Renal cortex interstitium (tissue), 15 donors: ENCODE data around the gene LRIF1. TPM values are rescaled to one million over a fixed set of nuclear protein-coding genes. Genes with fewer than 3 reads are reported as not detected.
"Not testable (repeated sequence)": the region's sequence is repeated elsewhere in the genome, so short reads cannot be mapped to it uniquely, and the experiment has no call there.

Source experiments
- DNase-seq, 11 donors: peaks; one replicate each; pipeline ENCODE4 v3.0.0-alpha.2; 2013; ENCODE audit warnings: low read depth in 9 of 11, low spot score in 4 of 11; ENCODE audit errors: extremely low read depth in 1 of 11
- long read RNA-seq, 16 experiments: transcript quantifications; one replicate each; lab custom pipeline, GENCODE V29; 2026
- polyA plus RNA-seq, 3 donors: library from polyadenylated mRNA; unstranded; fragments of 120-200 nt; gene quantifications; one replicate each; pipeline ENCODE4 v1.2.1, GENCODE V29; 2013; ENCODE audit not compliant: insufficient read length in 3 of 3

LRIF1 gene, protein sequence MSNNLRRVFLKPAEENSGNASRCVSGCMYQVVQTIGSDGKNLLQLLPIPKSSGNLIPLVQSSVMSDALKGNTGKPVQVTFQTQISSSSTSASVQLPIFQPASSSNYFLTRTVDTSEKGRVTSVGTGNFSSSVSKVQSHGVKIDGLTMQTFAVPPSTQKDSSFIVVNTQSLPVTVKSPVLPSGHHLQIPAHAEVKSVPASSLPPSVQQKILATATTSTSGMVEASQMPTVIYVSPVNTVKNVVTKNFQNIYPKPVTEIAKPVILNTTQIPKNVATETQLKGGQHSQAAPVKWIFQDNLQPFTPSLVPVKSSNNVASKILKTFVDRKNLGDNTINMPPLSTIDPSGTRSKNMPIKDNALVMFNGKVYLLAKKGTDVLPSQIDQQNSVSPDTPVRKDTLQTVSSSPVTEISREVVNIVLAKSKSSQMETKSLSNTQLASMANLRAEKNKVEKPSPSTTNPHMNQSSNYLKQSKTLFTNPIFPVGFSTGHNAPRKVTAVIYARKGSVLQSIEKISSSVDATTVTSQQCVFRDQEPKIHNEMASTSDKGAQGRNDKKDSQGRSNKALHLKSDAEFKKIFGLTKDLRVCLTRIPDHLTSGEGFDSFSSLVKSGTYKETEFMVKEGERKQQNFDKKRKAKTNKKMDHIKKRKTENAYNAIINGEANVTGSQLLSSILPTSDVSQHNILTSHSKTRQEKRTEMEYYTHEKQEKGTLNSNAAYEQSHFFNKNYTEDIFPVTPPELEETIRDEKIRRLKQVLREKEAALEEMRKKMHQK
- 10 to 100 TPM; 13.6 to 17.6 (median 14.9) TPM for polyA plus RNA-seq
- long read RNA-seq, donor 1, partial matches to known transcripts, result 0 of 3 reads
- long read RNA-seq, donor 1, other reads (novel, unspliced or antisense), result 0 of 3 reads
- long read RNA-seq, donor 2, partial matches to known transcripts, result 5 of 7 reads
- long read RNA-seq, donor 2, other reads (novel, unspliced or antisense), result 0 of 7 reads
- long read RNA-seq, donor 3, transcript LRIF1-202 (3 exons, 1,796 nt), result major isoform, 6 of 6 reads
- long read RNA-seq, donor 3, partial matches to known transcripts, result 0 of 6 reads
- long read RNA-seq, donor 3, other reads (novel, unspliced or antisense), result 0 of 6 reads
- long read RNA-seq, donor 4, partial matches to known transcripts, result 0 of 4 reads
- long read RNA-seq, donor 4, other reads (novel, unspliced or antisense), result 0 of 4 reads
- long read RNA-seq, donor 5, result 0 reads
- long read RNA-seq, donor 6, partial matches to known transcripts, result 0 of 1 reads
- long read RNA-seq, donor 6, other reads (novel, unspliced or antisense), result 0 of 1 reads
- long read RNA-seq, donor 7, partial matches to known transcripts, result 0 of 2 reads
- long read RNA-seq, donor 7, other reads (novel, unspliced or antisense), result 0 of 2 reads
- long read RNA-seq, donor 8, partial matches to known transcripts, result 5 of 9 reads
- long read RNA-seq, donor 8, other reads (novel, unspliced or antisense), result 0 of 9 reads
- long read RNA-seq, donor 9, partial matches to known transcripts, result 0 of 4 reads
- long read RNA-seq, donor 9, other reads (novel, unspliced or antisense), result 0 of 4 reads
- long read RNA-seq, donor 10, transcript LRIF1-202 (3 exons, 1,796 nt), result major isoform, 6 of 8 reads
- long read RNA-seq, donor 10, partial matches to known transcripts, result 0 of 8 reads
- long read RNA-seq, donor 10, other reads (novel, unspliced or antisense), result 0 of 8 reads
- long read RNA-seq, donor 11, partial matches to known transcripts, result 0 of 4 reads
- long read RNA-seq, donor 11, other reads (novel, unspliced or antisense), result 0 of 4 reads
- long read RNA-seq, donor 12, partial matches to known transcripts, result 0 of 2 reads
- long read RNA-seq, donor 12, other reads (novel, unspliced or antisense), result 0 of 2 reads
- long read RNA-seq, donor 13, partial matches to known transcripts, result 0 of 2 reads
- long read RNA-seq, donor 13, other reads (novel, unspliced or antisense), result 0 of 2 reads
- long read RNA-seq, donor 14, partial matches to known transcripts, result 0 of 3 reads
- long read RNA-seq, donor 14, other reads (novel, unspliced or antisense), result 0 of 3 reads
- long read RNA-seq, donor 15, partial matches to known transcripts, result 0 of 1 reads
- long read RNA-seq, donor 15, other reads (novel, unspliced or antisense), result 0 of 1 reads
- long read RNA-seq, donor 16, transcript LRIF1-201 (4 exons, 3,475 nt), result major isoform, 6 of 12 reads
- long read RNA-seq, donor 16, transcript LRIF1-202 (3 exons, 1,796 nt), result major isoform, 6 of 12 reads
- long read RNA-seq, donor 16, partial matches to known transcripts, result 0 of 12 reads
- long read RNA-seq, donor 16, other reads (novel, unspliced or antisense), result 0 of 12 reads

DNA sequence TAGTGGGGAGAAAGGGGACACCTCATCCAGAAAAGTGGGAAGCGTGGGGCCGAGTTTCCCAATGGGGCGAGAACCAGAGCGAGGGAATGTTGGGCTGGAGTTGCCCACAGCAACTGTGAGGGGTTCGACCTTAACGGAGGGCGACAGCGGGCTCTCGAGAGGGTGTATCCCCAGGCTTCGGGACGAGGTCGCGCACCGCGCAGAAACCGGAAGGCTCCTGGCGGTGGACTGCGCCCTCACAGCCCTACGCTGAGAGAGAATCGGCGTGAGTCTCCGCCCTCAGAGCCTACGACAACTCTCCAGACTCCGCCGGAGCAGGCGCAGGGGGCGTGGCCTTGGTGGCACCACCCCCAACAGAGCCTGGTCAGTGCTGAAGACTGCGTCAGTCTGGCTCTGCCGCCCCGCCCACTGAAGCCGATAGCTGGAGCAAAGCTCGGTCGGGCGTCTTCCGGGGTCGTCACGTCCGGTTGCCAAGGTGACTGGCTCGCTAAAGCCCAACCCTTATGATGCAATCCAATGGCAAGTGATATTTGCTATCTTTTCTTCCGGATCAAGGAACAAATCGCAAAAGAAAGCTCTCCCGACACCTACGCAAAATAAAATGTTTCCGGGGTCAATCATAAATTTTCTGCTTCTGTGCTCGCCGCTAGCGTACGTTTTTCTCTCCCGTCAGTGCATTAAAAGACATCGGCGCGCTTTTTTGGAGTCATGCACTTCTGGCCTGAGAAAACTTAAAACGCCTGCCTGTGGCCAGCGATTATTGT lies at the start of gene LRIF1:
Gene LRIF1, minus strand, starts transcription at position 232 of the 764 bp plus-strand sequence. CDS start 234 bp downstream, outside the sequence.
- DNase-seq, result peak; percentile 85 to 98 (median 97)

DNA sequence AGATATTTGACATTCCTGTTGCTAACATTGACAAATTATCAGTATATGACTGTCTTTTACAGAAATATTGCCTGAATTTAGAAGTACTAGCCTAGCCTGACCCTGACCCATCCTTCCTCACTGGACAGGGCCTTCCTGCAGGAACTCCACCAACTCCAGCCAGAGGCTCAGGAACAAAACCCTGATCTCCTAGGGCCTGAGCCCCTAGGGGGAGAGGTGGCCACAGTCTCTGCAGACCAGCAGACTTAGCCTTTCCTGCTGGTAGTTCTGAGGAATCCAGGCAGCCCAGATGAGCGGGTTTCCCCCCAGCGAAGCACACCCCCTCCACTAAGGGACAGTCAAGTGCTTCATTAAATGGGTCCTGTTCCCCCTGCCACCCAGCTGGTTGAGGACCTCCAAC lies 44.3 kb upstream of the LRIF1 start:
- no peak for DNase-seq

DNA sequence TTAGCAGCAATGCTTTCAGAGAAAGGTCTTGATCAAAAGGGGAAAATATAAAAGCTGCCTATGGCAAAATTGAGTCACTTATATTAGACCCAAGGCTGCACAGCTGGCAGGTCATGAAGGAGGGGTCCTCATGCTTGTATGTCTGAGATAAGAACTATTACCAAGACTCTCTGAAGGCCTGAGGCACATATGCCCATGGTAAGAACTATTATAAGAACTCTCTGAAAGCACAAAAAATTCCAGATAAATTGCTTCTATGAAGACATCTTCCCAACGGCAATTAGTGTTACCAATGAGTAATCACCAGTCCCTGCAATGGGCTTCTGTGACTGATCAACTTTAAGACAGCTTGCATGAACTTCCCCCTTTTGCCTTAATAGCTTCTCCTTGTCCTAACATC lies 42.8 kb upstream of the LRIF1 start:
- no peak for DNase-seq

DNA sequence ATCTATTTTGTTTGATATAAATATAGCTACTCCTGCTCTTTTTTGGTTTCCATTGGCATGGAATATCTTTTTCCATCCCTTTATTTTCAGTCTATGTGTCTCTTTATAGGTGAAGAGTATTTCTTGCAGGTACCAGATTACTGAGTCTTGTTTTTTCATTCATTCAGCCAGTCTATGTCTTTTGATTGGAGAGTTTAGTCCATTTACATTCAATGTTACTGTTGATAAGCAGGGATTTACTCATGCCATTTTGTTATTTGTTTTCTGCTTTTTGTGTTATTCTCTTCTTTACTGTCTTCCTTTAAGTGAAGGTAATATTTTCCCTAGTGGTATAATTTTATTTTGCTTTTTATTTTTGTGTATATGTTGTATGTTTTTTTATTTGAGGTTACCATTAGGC lies 35.9 kb upstream of the LRIF1 start:
- not testable (repeated sequence) for DNase-seq

DNA sequence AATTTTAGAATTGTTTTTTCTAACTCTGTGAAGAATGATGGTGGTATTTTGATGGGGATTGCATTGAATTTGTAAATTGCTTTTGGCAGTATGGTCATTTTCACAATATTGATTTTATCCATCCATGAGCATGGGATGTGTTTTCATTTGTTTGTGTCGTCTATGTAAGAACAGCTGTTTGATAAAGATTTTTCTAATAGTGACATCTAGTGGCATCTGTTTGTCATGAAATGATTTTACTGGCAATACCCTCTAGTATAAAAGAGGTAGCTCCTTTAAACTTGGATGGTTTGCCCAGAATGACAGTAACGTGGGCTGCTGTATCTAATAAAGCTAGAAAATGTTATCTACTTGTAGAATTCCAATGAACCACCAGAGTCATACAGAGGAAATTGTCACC lies 28.6 kb upstream of the LRIF1 start:
- DNase-seq, result not testable (repeated sequence)

DNA sequence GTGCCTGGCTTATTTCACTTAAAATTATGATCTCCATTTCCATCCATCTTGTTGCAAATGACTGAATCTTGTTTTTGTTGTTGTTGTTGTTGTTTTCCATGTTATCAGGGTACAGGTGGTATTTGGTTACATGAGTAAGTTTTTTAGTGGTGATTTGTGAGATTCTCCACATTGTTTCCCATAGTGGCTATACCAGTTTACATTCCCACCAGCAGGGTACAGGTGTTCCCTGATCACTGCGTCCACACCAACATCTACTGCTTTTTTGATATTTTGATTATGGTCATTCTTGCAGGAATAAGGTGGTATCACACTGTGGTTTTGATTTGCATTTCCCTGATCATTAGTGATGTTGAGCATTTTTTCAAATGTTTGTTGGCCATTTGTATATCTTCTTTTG lies 27.6 kb upstream of the LRIF1 start:
- DNase-seq, result not testable (repeated sequence)

DNA sequence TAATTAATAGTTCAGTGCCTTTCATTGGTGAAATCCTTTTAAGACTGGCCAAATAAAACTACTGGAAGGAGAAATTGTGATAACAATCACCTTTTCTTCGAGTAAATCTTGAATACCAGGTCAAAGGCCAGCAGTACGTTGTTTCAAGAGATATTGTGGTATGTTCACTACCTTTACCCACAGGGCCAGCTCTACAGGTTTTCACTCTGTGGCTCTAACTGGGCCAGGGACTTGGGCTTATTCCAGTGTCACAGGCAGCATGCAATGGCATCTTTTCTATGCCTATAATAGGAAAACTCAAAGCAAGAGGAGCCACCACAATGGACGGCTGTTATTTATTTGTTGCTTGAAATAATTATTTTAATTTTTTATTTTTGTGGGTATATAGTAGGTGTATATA lies 26.8 kb upstream of the LRIF1 start:
- no peak for DNase-seq

DNA sequence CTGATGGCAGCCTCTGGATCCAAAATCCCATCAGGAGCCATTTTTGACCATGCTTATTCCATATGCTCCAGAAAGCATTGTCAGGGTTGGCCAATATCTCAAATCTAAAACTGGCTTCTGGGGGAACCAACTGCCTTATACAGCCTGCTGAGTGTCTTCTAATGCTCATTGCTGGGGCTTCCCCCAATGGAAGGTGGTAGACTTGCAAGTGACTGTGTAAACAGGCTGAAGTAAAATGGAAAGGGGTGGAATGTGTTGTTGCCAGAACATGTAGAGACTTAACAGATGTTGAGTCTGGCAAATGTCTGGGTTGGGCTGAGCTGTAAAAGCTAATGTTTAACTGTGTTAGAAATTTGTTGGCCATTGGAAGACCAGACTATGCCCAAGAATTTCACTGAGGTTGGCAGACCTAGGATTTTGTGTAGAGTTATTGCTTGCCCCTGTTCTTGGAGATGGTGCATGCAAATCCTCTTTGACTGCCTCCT lies 22.7 kb upstream of the LRIF1 start:
- DNase-seq, result no peak

DNA sequence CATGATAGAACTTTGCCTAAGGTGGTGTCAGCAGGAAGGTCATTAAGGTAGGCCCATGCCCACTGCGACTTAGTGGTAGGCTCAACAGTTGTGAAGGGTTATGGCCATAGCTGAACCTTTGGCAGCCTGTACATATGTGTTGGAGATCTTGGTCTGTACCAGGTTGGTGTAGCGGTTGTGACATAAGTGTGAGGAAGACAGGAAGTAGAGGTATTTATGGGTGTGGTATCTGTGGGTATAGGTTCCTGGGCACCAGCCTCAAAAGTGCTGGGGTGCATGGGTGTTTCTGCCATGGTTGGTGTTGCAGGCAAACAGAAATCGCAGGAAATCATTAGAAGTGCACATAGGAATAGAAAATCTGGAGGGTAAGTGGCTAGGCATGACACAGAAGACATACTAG lies 18.6 kb upstream of the LRIF1 start:
- DNase-seq, result no peak

DNA sequence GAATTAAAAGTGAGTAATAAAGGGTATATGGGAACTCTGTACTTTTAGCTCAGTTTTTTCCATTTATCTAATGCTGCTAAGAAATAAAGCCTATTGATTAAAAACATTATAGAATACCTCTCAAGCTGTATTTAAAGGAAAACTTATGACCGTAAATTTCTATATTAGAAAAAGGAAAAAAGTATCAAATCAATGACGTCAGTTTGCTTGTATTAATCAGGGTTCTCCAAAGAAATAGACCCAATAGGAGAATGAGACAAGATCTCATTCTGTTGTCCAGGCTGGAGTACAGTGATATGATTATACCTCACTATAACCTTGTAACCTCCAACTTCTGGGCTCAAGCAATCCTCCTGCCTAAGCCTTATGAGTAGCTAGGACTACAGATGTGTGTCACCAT lies 15.4 kb upstream of the LRIF1 start:
- DNase-seq, result no peak

DNA sequence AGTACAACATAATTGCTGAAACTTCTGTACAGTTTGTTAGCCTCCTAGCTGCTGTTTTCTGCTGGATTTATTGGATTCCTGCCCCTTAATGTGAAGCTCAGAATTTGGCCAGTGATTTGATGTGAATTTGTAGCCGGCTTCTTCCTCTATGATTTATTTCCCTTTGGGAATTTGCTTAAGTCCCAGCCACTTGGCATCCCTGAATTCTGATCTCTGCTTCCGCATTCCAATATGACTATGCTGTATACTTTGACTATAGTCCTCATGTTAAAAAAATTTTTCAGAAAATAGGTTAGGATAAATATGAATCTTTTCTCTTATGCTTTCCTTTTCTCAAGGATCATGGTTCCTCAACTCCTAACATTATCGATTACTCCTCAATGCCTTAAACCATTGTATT lies 12.4 kb upstream of the LRIF1 start:
- DNase-seq, result no peak

DNA sequence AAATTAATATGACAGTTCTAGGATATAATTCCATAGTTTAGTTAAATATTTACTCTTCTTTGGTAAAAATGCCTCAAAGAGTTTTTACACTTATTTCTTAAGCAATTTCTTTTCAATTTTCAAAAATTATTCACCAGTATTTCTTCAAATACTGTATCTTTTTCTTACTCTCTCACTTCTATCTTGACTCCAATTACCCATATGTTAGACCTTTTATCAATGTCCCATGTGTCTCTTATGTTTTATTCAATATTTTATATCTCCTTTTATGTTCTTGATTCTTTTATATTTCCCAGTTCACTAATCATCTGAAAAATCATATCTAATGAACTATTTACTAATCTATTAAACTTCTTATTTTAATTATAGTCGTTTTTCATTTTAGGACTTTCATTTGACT lies 11.5 kb upstream of the LRIF1 start:
- no peak for DNase-seq

DNA sequence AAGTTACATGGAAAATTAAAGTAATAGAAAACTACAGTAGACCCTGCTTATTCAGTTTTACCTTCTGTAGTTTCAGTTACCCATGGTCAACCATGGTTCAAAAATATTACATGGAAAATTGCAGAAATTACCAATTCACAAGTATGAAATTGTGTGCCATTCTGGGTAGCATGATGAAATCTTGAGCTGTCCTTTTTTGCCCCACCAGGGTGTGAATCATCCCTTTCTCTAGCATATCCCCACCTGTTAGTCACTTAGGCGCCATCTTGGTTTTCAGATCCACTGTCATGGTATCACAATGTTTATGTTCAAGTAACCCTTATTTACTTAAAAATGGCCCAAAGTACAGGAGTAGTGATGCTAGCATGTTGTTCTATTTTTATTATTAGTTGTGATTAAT lies 3.5 kb upstream of the LRIF1 start:
- no peak for DNase-seq

DNA sequence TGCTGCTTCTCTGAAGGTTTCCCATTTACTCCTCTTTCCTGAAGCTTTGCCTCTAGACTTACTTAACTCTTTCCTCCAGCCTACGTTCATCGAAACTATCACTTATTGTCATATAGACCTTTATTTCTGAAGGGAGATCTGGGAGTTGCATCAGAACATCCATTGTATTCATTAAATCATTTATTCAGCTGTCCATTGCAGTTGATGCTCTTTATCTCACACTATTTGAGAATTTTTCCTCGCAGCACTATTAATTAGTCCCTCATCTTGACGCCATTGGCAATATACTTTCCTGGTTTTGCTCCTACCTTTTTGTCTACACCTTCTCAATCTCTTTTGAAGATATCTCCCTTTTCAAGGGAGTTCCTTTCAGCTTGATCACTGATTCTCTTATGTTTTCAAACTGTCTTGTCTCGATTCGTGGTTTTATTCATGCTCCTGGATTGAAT lies 757 bp upstream of the LRIF1 start:
- DNase-seq, result no peak

DNA sequence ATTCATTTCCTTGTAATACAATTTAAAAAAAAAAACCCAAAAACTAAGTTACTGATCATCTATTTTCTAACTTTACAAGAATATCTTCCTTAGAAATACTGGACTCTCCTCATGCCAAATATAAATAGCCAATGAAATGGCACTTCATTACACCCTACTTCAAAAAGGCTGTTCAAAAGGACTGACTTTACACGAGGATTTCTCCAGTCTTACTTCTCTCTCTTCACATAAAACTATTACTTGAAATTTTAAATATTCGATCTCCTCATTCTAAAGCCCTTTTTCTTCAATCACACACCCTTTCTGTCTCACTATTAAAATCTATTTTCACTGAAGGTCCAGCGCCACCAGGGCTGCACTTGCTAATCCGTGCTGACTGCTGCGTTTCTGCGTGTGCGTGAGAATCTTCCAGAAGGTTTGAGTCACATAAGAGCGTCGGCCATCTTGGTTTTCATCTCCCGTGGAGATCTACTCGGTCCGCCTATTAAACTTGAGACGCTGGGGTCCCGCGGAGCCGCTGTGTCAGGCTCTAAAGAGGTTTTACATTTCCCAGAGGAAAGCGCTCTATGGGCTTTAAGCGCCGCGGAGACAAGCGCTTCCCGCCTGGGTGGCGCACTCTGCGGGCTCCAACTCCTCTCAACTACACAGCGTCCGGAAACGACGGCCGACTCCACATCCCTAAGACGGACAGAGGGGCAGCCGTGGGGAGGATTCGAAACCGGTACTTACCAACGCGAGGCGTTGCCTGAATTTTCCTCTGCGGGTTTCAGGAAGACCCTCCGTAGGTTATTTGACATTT lies 631 bp downstream of the LRIF1 start:
- DNase-seq, result peak; percentile 13 to 48 (median 39)

DNA sequence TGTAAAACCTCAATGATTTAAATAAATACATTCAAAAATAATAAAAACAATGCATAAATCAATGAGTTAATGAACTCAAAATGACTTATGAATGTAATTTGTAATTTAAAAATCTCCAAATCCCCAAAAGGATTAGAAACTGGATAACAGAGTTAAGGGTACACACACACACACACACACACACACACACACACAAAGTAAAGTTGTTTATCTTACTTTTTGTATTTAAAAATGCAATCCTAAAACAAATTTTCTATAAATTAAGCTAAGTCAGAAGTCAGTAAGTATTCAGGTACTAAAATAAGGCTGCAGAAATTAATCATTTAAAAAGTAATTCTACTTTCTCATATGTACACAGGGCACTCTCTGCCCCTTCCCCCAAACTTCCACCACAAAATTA lies 1.8 kb downstream of the LRIF1 start:
- DNase-seq, result no peak
